SU-DHL-6 (cell line): ENCODE results near the gene ADAM20.

Source experiments
- CTCF ChIP-seq: fragments of 200-600 bp; sonication (generic); IDR thresholded peaks from one replicate; pipeline ENCODE4 v1.5.1; 2017; ENCODE audit warnings: antibody characterized with exemption, mild to moderate bottlenecking, low read length, moderate library complexity; ENCODE audit not compliant: insufficient read depth, poor library complexity, severe bottlenecking
- EZH2phosphoT487 ChIP-seq: fragments of 200-600 bp; sonication (generic), shearing (Covaris generic); conservative IDR thresholded peaks from 2 replicates; pipeline ENCODE4 v1.6.1; 2018; ENCODE audit warnings: mild to moderate bottlenecking, antibody characterized with exemption, low read length, moderate library complexity, mixed read lengths

DNA sequence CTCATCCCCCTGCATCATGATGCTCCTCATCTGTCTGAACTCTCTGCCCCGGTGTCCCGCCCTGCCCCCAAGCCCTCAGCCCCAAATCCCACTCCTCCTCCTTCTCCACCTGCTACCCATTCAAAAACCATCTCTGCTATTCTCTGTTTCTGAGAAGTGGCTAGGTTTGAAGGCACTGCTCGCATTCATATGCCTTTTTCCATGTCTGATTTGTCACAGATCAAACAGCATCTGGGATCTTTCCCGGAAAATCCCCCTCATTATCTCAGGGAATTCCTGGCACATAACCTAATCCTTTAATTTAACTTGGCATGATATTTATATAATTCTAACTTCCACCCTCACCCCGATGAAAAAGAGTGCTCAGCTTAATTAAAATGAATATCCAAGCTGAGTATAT, 3.3 kb upstream of the ADAM20 start:
- TF ChIP-seq CTCF, result no peak
- TF ChIP-seq EZH2phosphoT487, result no peak
